ENCODE results near the gene EARS2. TPM values are rescaled to one million over a fixed set of nuclear protein-coding genes. Genes with fewer than 3 reads are reported as not detected.
"Not testable (repeated sequence)": the region's sequence is repeated elsewhere in the genome, so short reads cannot be mapped to it uniquely, and the experiment has no call there.

The EARS2 gene
- total and polyA plus RNA-seq, 8 donors = 16.3 to 27.8 (median 23.2) TPM

DNA sequence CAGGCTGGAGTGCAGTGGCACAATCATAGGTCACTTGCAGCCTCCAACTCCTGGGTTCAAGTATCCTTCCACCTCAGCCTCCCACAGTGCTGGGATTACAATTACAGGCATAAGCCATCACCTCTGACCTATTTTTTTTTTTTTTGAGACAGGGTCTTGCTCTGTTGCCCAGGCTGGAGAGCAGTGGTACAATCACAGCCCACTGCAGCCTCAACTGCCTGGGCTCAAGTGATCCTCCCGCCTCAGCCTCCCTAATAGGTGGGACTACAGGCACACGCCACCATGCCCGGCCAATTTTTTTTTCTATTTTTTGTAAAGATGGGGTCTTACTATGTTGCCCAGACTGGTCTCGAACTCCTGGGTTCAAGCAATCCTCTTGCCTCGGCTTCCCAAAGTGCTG lies 41.3 kb downstream of the EARS2 start:
- intact Hi-C loops (cut with DNase I) = no loop called here
- ATAC-seq (no peak), DNase-seq (no peak)
- no peak overlapping the region for H3K27ac ChIP-seq
- H3K9me3 ChIP-seq = no peaks in the 10 kb centered on the region
- peaks cover 0 to 14% of the 10 kb centered on the region in 2 donors for H3K36me3 ChIP-seq
- TF ChIP-seq, protein P1, sequence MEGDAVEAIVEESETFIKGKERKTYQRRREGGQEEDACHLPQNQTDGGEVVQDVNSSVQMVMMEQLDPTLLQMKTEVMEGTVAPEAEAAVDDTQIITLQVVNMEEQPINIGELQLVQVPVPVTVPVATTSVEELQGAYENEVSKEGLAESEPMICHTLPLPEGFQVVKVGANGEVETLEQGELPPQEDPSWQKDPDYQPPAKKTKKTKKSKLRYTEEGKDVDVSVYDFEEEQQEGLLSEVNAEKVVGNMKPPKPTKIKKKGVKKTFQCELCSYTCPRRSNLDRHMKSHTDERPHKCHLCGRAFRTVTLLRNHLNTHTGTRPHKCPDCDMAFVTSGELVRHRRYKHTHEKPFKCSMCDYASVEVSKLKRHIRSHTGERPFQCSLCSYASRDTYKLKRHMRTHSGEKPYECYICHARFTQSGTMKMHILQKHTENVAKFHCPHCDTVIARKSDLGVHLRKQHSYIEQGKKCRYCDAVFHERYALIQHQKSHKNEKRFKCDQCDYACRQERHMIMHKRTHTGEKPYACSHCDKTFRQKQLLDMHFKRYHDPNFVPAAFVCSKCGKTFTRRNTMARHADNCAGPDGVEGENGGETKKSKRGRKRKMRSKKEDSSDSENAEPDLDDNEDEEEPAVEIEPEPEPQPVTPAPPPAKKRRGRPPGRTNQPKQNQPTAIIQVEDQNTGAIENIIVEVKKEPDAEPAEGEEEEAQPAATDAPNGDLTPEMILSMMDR (IDR thresholded peaks at IDR 0.05) = no peak
- H3K4me3 ChIP-seq = no peak overlapping the region
- H3K27me3 ChIP-seq = no peaks in the 10 kb centered on the region
- peaks cover 0 to 31% of the 10 kb centered on the region in 2 donors for H3K4me1 ChIP-seq

DNA sequence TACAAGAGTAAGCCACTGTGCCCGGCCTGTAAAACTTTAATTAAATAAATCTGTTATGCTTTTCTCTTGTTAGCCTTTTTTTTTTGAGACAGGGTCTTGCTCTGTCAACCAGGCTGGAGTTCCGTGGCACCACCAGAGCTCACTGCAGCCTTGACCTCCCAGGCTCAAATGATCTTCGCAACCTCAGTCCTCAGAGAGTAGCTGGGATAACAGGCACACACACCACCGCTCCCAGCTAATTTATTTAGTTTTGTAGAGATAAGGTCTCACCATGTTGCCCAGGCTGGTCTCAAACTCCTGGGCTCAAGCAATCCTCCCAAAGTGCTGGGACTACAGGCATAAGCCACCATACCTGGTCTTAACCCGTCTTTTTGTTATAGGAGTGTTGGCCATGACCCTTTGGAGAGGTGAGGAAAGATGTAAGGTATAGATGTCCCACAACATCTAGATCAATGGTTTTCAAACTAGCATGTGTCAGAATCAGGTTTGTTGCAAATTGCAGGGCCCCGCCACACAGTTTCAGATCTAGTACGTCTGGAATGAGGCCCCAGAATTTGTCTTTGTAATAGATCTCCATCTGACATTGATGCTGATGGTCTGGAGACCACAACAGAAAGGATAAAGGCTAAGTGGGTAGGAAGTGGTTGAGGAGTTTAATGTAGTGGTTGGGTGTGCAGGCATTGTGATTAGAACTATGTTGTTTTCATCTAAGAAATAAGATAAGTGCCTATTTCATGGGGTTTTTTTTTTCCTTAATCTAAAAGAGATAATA lies 42.6 kb downstream of the EARS2 start:
- Histone ChIP-seq H3K27ac (no peak overlapping the region), H3K36me3 (peaks cover 0 to 12% of the 10 kb centered on the region in 2 donors), H3K4me1 (peaks cover 0 to 22% of the 10 kb centered on the region in 2 donors), H3K27me3 (no peaks in the 10 kb centered on the region), H3K4me3 (no peak overlapping the region), H3K9me3 (no peaks in the 10 kb centered on the region)
- TF ChIP-seq, protein P1 (IDR thresholded peaks at IDR 0.05) = no peak
- intact Hi-C loops (cut with DNase I) = no loop called here
- ATAC-seq = no peak
- DNase-seq = no peak

DNA sequence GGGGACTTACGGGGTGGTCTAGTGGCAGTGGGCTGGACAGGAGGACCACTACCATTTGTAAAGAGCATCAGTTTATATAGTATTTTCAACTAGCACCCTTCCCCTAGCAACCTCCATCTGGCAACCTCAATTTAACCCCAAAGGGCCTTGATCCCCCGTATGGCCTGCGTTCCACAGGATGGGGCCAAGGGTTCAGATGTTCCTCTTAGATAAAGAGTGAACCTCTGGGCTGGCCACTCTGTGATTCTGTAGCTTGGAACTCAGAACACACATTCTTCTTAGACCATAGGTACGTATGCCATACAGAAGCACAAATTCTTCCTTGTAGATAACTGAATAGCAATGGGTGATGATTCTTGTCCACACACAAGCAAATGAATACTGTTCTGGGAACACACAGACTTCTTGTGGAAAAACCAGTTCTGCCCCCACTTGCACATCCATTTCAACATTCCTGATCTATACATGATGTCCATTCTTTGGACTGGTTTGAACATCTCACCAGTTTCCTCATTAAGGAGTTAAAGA lies 44.9 kb downstream of the EARS2 start:
- Histone ChIP-seq H3K4me3 (no peak overlapping the region), H3K27me3 (no peaks in the 10 kb centered on the region), H3K36me3 (peaks cover 0 to 7% of the 10 kb centered on the region in 2 donors), H3K27ac (no peak overlapping the region), H3K4me1 (peaks cover 0 to 31% of the 10 kb centered on the region in 2 donors), H3K9me3 (no peaks in the 10 kb centered on the region)
- ATAC-seq (no peak), DNase-seq (no peak)
- TF ChIP-seq, protein P1 (IDR thresholded peaks at IDR 0.05) = no peak
- intact Hi-C loops (cut with DNase I) = no loop called here

DNA sequence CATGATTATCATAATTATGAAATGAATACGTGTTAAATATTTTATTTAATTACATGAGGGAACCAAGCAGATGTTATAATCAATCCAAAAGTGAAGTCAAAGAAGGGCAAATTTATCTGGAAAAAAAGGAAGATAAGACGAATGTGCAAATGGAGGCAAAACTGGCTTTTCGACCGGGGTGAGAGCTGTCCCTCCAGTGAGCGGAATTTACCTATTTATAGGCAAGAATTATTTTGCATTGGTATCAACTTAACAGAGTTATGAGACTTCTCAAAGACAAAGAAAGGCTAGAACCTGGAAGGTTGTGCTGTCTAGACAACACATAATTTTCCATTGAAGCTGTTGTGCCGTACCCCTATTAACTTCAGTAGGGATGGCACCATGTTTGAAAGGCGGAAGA lies 45.4 kb downstream of the EARS2 start:
- H3K4me3 ChIP-seq = no peak overlapping the region
- DNase-seq = no peak
- ATAC-seq = no peak
- peaks cover 0 to 7% of the 10 kb centered on the region in 2 donors for H3K36me3 ChIP-seq
- no peak overlapping the region for H3K27ac ChIP-seq
- intact Hi-C loops (cut with DNase I) = no loop called here
- H3K9me3 ChIP-seq = no peaks in the 10 kb centered on the region
- TF ChIP-seq, protein P1 (IDR thresholded peaks at IDR 0.05) = no peak
- H3K4me1 ChIP-seq = peaks cover 0 to 34% of the 10 kb centered on the region in 2 donors
- no peaks in the 10 kb centered on the region for H3K27me3 ChIP-seq

DNA sequence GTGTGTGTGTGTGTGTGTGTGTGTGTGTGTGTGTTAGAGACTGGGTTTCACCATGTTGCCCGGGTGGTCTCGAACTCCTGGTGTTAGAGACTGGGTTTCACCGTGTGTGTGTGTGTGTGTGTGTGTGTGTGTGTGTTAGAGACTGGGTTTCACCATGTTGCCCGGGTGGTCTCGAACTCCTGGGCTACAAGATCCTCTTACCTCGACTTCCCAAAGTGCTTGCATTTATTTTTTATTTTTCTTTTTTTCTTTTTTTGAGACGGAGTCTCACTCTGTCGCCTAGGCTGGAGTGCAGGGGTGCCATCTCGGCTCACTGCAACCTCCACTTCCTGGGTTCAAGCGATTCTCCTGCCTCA lies 46.3 kb downstream of the EARS2 start:
- Histone ChIP-seq H3K27ac (peak overlapping the region in 1 of 2 donors; percentile 10), H3K4me1 (peaks cover 0 to 39% of the 10 kb centered on the region in 2 donors), H3K4me3 (peak overlapping the region; percentile 93 to 97)
- H3K27me3 ChIP-seq; ATAC-seq; H3K36me3 ChIP-seq; intact Hi-C loops (cut with DNase I); H3K9me3 ChIP-seq; DNase-seq: not testable (repeated sequence)

All from left lung (tissue), 10 donors.